GM10266 (cell line): Measurements from ENCODE around the gene DSE.
A peak's percentile ranks its signal among the peaks of the same experiment; 100 is the strongest.
"Not testable (repeated sequence)": the region's sequence is repeated elsewhere in the genome, so short reads cannot be mapped to it uniquely, and the experiment has no call there.

ENCODE experiments used
- DNase-seq: peaks from one replicate; pipeline ENCODE4 v3.0.0; 2012; ENCODE audit errors: extremely low spot score
- CTCF ChIP-seq: IDR thresholded peaks from 2 replicates; pipeline ENCODE4 v1.5.1; 2012; ENCODE audit warnings: mild to moderate bottlenecking, low read depth; ENCODE audit not compliant: control insufficient read depth, insufficient read depth; ENCODE audit errors: missing control alignments

The DSE gene

GRCh38 chr6:116370760-116371119, at the start of gene DSE:
Gene DSE, plus strand, starts transcription at chr6:116370947. Its CDS starts 28,304 bp downstream, at chr6:116399251.
- TF ChIP-seq CTCF = no peak
- peak; percentile 79 for DNase-seq

- not testable (repeated sequence) for DNase-seq
Observed at GRCh38 chr6:116321933-116322332, 48.8 kb upstream of the DSE start.

GRCh38 chr6:116323863-116324262, 46.9 kb upstream of the DSE start:
- TF ChIP-seq CTCF = no peak

GRCh38 chr6:116325634-116326132, 45.1 kb upstream of the DSE start:
- DNase-seq = not testable (repeated sequence)

More at GRCh38 chr6:116323863-116324262, 46.9 kb upstream of the DSE start:
- no peak for DNase-seq

GRCh38 chr6:116326181-116326671, 44.5 kb upstream of the DSE start:
- TF ChIP-seq CTCF = no peak
- no peak for DNase-seq

- TF ChIP-seq CTCF = no peak
- DNase-seq = no peak
Observed at GRCh38 chr6:116326996-116327395, 43.8 kb upstream of the DSE start.

- TF ChIP-seq CTCF = no peak
- DNase-seq = no peak
Observed at GRCh38 chr6:116327803-116328527, 42.8 kb upstream of the DSE start.

GRCh38 chr6:116328528-116328903, 42.2 kb upstream of the DSE start:
- no peak for DNase-seq
- no peak for TF ChIP-seq CTCF
